Subcutaneous abdominal adipose tissue (tissue), 5 donors: Measurements from ENCODE around the gene BABAM2.
A peak's percentile ranks its signal among the peaks of the same experiment; 100 is the strongest.

Experiments used
- H3K27ac ChIP-seq: one replicate; pipeline ENCODE4 v1.7.0; 2013; ENCODE audit warnings: low read depth, mild to moderate bottlenecking, inconsistent platforms, low read length, moderate library complexity
- H3K27me3 ChIP-seq, 5 donors: one replicate each; pipeline ENCODE4 v1.7.0; 2013; ENCODE audit warnings: low read length in 5 of 5, inconsistent platforms in 1 of 5; ENCODE audit not compliant: control insufficient read depth in 5 of 5, insufficient read depth in 4 of 5
- H3K36me3 ChIP-seq, 5 donors: one replicate each; pipeline ENCODE4 v1.7.0; 2013; ENCODE audit warnings: low read length in 5 of 5; ENCODE audit not compliant: control insufficient read depth in 5 of 5, insufficient read depth in 5 of 5
- H3K4me1 ChIP-seq, 5 donors: one replicate each; pipeline ENCODE4 v1.7.0; 2013; ENCODE audit warnings: low read length in 5 of 5, mild to moderate bottlenecking in 3 of 5, moderate library complexity in 1 of 5; ENCODE audit not compliant: control insufficient read depth in 5 of 5, insufficient read depth in 5 of 5
- H3K4me3 ChIP-seq, 5 donors: one replicate each; pipeline ENCODE4 v1.7.0; 2013; ENCODE audit warnings: low read length in 5 of 5, low read depth in 1 of 5
- H3K9ac ChIP-seq, 5 donors: one replicate each; pipeline ENCODE4 v1.7.0; 2013; ENCODE audit warnings: low read length in 5 of 5, mild to moderate bottlenecking in 4 of 5, moderate library complexity in 3 of 5
- H3K9me3 ChIP-seq, 5 donors: one replicate each; pipeline ENCODE4 v1.7.0; 2013; ENCODE audit warnings: low read length in 5 of 5; ENCODE audit not compliant: control insufficient read depth in 5 of 5
- donor health status: healthy.
- donor health status: healthy.
- donor health status: healthy.
- donor health status: healthy.
- donor health status: healthy.

BABAM2 gene

GRCh38 chr2:27904405-27904665 lies 13.8 kb downstream of the BABAM2 start:
- H3K9me3 ChIP-seq = no peaks in the 10 kb centered on the region
- peaks cover 0 to 3% (median 0%) of the 10 kb centered on the region in 5 donors for H3K36me3 ChIP-seq
- no peak overlapping the region for H3K4me3 ChIP-seq
- H3K27me3 ChIP-seq = no peaks in the 10 kb centered on the region
- peaks cover 0 to 11% (median 0%) of the 10 kb centered on the region in 5 donors for H3K4me1 ChIP-seq
- H3K27ac ChIP-seq = no peak overlapping the region
- no peak overlapping the region for H3K9ac ChIP-seq

- H3K4me1 ChIP-seq = peaks cover 0 to 11% (median 0%) of the 10 kb centered on the region in 5 donors
- peaks cover 0 to 3% (median 0%) of the 10 kb centered on the region in 5 donors for H3K36me3 ChIP-seq
- no peak overlapping the region for H3K9ac ChIP-seq
- no peak overlapping the region for H3K4me3 ChIP-seq
- no peak overlapping the region for H3K27ac ChIP-seq
- H3K9me3 ChIP-seq = no peaks in the 10 kb centered on the region
- no peaks in the 10 kb centered on the region for H3K27me3 ChIP-seq
Observed at GRCh38 chr2:27906074-27906473, 15.5 kb downstream of the BABAM2 start.

GRCh38 chr2:27907547-27907946 lies 17.0 kb downstream of the BABAM2 start:
- no peak overlapping the region for H3K9ac ChIP-seq
- peaks cover 0 to 11% (median 0%) of the 10 kb centered on the region in 5 donors for H3K4me1 ChIP-seq
- no peak overlapping the region for H3K27ac ChIP-seq
- no peaks in the 10 kb centered on the region for H3K9me3 ChIP-seq
- H3K36me3 ChIP-seq = no peaks in the 10 kb centered on the region
- H3K4me3 ChIP-seq = no peak overlapping the region
- no peaks in the 10 kb centered on the region for H3K27me3 ChIP-seq

GRCh38 chr2:27909901-27910300 lies 19.4 kb downstream of the BABAM2 start:
- Histone ChIP-seq H3K4me3 (no peak overlapping the region), H3K4me1 (peaks cover 0 to 14% (median 5%) of the 10 kb centered on the region in 5 donors), H3K9ac (no peak overlapping the region), H3K9me3 (no peaks in the 10 kb centered on the region), H3K27me3 (no peaks in the 10 kb centered on the region), H3K27ac (no peak overlapping the region), H3K36me3 (no peaks in the 10 kb centered on the region)

- peaks cover 0 to 27% (median 13%) of the 10 kb centered on the region in 5 donors for H3K4me1 ChIP-seq
- no peaks in the 10 kb centered on the region for H3K27me3 ChIP-seq
- H3K9ac ChIP-seq = no peak overlapping the region
- H3K27ac ChIP-seq = no peak overlapping the region
- no peaks in the 10 kb centered on the region for H3K36me3 ChIP-seq
- H3K4me3 ChIP-seq = no peak overlapping the region
- no peaks in the 10 kb centered on the region for H3K9me3 ChIP-seq
Observed at GRCh38 chr2:27911458-27912210, 21.1 kb downstream of the BABAM2 start.

GRCh38 chr2:27912512-27912911 lies 22.0 kb downstream of the BABAM2 start:
- H3K27ac ChIP-seq = no peak overlapping the region
- no peak overlapping the region for H3K9ac ChIP-seq
- peaks cover 0 to 27% (median 14%) of the 10 kb centered on the region in 5 donors for H3K4me1 ChIP-seq
- no peaks in the 10 kb centered on the region for H3K27me3 ChIP-seq
- H3K9me3 ChIP-seq = no peaks in the 10 kb centered on the region
- H3K36me3 ChIP-seq = no peaks in the 10 kb centered on the region
- H3K4me3 ChIP-seq = no peak overlapping the region

- no peak overlapping the region for H3K27ac ChIP-seq
- H3K4me3 ChIP-seq = no peak overlapping the region
- H3K36me3 ChIP-seq = no peaks in the 10 kb centered on the region
- no peaks in the 10 kb centered on the region for H3K27me3 ChIP-seq
- no peaks in the 10 kb centered on the region for H3K9me3 ChIP-seq
- peaks cover 0 to 27% (median 14%) of the 10 kb centered on the region in 5 donors for H3K4me1 ChIP-seq
- H3K9ac ChIP-seq = peak overlapping the region in 1 of 5 donors; percentile 4
Observed at GRCh38 chr2:27914041-27914804, 23.7 kb downstream of the BABAM2 start.

GRCh38 chr2:27914805-27915175 lies 24.3 kb downstream of the BABAM2 start:
- H3K27ac ChIP-seq = peak overlapping the region; percentile 44
- peaks cover 0 to 27% (median 16%) of the 10 kb centered on the region in 5 donors for H3K4me1 ChIP-seq
- peak overlapping the region in 2 of 5 donors; percentile 4 to 56 for H3K9ac ChIP-seq
- H3K36me3 ChIP-seq = no peaks in the 10 kb centered on the region
- no peak overlapping the region for H3K4me3 ChIP-seq
- no peaks in the 10 kb centered on the region for H3K9me3 ChIP-seq
- no peaks in the 10 kb centered on the region for H3K27me3 ChIP-seq

- Histone ChIP-seq H3K27me3 (no peaks in the 10 kb centered on the region), H3K9ac (peak overlapping the region in 2 of 5 donors; percentile 32 to 56), H3K27ac (peak overlapping the region; percentile 44), H3K36me3 (no peaks in the 10 kb centered on the region), H3K4me3 (no peak overlapping the region), H3K9me3 (no peaks in the 10 kb centered on the region), H3K4me1 (peaks cover 0 to 27% (median 20%) of the 10 kb centered on the region in 5 donors)
Observed at GRCh38 chr2:27915191-27915590, 24.7 kb downstream of the BABAM2 start.

GRCh38 chr2:27915874-27916273 lies 25.3 kb downstream of the BABAM2 start:
- H3K4me3 ChIP-seq = no peak overlapping the region
- no peaks in the 10 kb centered on the region for H3K9me3 ChIP-seq
- H3K27me3 ChIP-seq = no peaks in the 10 kb centered on the region
- H3K4me1 ChIP-seq = peaks cover 0 to 27% (median 20%) of the 10 kb centered on the region in 5 donors
- no peak overlapping the region for H3K27ac ChIP-seq
- no peak overlapping the region for H3K9ac ChIP-seq
- H3K36me3 ChIP-seq = no peaks in the 10 kb centered on the region
